HG03457 (cell line): Measurements from ENCODE around the gene SLC2A11.
A peak's percentile ranks its signal among the peaks of the same experiment; 100 is the strongest.
"Not testable (repeated sequence)": the region's sequence is repeated elsewhere in the genome, so short reads cannot be mapped to it uniquely, and the experiment has no call there.

Experiments used
- ATAC-seq: cut with Tn5 transposase; IDR thresholded peaks from one replicate; pipeline ENCODE4 v1.9.1; 2021; ENCODE audit warnings: moderate number of reproducible peaks; ENCODE audit not compliant: unreplicated experiment

Gene SLC2A11

DNA sequence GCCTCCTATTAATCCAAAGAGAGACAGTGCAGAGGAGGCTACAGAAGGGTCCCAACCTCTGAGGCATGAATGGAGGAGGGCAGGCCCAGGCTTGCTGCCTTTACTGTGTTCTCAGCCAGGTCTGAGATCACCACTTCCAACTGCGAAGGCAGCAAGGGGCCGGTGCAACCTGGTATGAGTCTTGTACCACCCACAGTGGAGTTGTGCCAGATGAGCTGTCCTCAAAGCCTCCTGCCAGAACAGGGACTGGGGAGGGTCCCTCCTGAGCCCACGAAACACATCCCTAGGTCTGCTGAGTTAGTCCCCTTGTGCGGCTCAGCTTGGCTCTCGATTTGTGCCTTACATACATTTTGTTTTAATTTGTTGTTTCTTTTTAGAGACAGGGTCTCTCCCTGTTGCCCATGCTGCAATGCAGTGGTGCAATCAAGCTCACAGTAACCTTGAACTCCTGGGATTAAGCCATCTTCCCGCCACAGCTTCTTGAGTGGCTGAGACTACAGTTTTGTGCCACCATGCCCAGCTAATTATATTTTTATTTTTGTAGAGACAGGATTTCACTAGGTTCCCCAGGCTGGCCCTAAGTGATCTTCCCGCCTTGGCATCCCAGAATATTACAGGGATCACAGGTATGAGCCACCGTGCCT lies 45.8 kb downstream of the SLC2A11 start:
- ATAC-seq, result no peak

DNA sequence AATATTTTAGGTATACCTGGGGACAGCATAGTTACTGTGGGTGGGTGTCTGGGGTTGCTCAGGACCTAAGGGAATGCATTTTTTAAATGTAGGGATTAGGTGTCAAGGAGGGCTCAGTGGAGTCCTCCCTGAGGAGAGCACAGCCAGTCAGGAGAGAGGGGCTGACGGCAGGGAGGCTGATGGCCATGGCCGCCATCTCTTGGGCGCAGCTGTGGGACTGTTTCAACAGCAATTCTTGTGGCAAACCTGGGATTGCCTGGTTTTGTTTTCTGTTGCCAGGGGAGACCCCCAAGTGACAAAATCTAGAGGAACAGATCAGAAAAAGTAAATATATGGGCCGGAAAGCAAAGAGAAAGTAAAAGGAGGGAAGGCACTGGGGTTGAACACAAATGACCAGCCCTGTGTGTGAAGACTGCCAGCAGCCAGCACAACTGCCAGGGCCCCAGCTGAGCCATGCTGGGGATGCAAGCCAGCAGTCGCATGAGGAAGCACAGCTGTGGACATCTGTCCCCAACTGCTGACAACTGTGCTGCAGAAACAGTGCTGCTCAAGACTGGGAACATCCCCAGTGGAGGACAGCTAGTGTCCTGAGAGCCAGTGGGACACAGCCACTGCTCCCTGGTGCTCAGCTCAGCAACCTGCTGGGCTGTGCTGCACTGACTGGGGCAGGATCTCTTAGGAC lies 47.0 kb downstream of the SLC2A11 start:
- no peak for ATAC-seq

DNA sequence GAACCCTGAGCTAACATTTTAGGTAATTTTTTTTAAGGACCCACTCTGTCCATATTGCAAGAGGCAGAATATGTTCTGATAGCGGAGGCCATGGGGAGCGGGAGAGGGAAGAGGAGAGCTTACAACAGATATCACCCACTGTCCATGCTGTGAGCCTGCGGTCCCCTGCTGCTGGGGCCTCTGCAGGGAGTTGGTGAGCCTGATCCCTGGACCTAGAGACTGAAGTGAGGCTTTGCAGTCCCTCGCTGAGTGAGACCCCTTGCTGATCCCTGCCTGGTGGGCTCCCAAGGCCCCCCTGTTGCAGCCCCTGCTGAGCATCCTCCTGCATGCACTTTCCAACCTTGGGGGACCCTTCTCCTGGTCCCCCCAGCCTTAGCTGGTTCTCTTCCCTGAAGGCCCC lies 49.0 kb downstream of the SLC2A11 start:
- no peak for ATAC-seq

DNA sequence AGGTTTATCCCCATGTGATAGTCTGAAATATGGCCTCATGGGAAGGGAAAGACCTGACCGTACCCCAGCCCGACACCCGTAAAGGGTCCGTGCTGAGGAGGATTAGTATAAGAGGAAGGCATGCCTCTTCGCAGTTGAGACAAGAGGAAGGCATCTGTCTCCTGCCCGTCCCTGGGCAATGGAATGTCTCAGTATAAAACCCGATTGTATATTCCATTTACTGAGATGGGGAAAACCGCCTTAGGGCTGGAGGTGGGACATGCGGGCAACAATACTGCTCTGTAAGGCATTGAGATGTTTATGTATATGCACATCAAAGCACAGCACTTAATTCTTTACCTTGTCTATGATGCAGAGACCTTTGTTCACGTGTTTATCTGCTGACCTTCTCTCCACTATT lies 49.7 kb downstream of the SLC2A11 start:
- ATAC-seq, result not testable (repeated sequence)

- no peak for ATAC-seq
These were observed 51.0 kb downstream of the SLC2A11 start for GRCh38 chr22:23908587-23909205.

DNA sequence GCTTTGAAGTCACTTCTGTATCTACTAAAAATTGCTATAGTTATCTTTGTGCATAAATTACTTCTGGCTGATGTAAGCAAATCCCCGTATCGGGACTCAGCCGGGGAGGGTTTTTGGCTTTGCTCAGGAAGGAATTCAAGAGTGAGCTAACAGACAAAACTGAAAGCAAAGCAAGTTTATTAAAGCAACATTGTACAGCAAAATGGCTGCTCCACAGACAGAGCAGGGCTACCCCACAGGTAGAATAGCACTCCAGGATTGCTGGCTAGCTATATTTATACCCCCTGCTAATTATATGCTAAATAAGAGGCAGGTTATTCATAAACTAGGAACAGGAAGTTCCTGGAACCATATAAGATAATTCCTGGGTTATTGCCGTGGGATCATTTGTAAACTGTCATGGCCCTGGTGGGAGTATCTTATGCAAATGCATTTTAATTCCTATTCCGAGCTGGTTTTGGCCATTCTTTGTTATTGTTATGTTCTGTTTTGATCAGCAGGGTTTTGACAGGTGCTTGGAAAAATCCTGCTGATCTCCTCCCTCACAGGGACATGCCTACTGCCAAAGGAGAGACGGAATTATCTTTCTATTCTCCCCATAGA lies 51.7 kb downstream of the SLC2A11 start:
- no peak for ATAC-seq

- no peak for ATAC-seq
These were observed 53.0 kb downstream of the SLC2A11 start for GRCh38 chr22:23910496-23911190.

GRCh38 chr22:23911318-23911980 lies 53.8 kb downstream of the SLC2A11 start:
- ATAC-seq, result no peak

DNA sequence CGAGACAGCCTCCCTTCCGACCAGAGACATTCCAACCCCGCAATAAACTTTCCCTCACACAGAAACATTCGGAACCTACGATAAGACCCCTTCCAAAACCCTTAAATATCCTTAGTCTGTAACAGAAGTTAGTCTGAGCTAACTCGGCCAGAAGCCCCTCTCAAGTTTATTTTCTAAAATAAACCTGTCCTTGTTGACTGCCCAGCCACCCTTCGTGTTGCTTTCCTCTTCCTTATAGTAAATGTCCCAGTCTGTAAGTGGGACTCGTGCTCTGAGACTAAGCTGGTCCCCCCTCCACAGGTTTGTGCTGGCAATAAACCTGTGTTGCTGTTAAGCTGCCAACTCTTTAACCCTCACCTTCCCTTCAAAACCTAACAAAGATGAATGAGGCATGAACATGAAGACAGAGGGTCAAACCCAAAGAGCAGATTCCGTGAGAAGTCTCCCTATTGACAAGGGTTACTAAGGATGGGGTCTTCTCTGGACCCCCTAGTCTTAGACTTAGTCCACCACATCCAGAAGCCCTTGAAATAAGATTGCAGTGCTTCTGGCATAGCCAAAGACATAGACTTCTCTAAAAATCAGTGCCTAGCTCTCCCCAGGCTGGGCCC lies 54.7 kb downstream of the SLC2A11 start:
- no peak for ATAC-seq

- ATAC-seq, result no peak
These were observed 55.6 kb downstream of the SLC2A11 start for GRCh38 chr22:23913306-23913660.

GRCh38 chr22:23913661-23914353 lies 56.1 kb downstream of the SLC2A11 start:
- peak; percentile 76 for ATAC-seq

GRCh38 chr22:23915290-23915689 lies 57.6 kb downstream of the SLC2A11 start:
- no peak for ATAC-seq

DNA sequence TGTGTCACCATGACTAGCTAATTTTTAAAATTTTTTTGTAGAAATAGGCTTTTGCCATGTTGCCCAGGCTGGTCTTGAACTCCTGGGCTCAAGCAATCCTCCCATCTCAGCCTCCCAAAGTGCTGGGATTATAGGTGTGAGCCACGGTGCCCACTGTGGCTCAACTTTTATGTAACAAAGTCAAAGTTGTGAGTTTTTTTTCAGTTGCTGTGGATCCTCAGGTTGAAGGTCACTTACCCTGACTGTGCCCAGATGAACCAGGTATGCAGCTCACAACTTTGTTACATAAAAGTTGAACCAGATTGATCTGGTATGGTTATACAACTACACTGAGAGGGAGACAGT lies 62.6 kb downstream of the SLC2A11 start:
- ATAC-seq, result not testable (repeated sequence)

GRCh38 chr22:23921586-23922201 lies 64.0 kb downstream of the SLC2A11 start:
- not testable (repeated sequence) for ATAC-seq

DNA sequence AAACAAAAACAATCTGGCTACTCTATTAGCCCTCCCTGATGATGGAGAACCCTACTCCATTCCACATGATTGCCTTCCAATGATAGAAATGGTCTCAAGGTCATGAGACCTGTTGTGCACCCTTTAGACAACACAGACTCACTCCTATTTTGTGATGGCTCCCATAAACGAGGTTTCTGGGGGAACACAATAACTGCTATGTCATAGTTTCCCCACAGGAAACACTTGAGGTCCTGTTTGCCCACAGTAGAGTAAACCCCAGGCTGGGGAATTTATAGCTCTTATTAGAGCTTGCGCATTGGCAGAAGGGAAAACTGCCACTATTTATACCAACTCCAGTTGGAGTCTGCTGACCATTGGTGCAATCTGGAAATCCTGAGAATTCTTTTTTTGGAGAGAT lies 65.2 kb downstream of the SLC2A11 start:
- no peak for ATAC-seq

DNA sequence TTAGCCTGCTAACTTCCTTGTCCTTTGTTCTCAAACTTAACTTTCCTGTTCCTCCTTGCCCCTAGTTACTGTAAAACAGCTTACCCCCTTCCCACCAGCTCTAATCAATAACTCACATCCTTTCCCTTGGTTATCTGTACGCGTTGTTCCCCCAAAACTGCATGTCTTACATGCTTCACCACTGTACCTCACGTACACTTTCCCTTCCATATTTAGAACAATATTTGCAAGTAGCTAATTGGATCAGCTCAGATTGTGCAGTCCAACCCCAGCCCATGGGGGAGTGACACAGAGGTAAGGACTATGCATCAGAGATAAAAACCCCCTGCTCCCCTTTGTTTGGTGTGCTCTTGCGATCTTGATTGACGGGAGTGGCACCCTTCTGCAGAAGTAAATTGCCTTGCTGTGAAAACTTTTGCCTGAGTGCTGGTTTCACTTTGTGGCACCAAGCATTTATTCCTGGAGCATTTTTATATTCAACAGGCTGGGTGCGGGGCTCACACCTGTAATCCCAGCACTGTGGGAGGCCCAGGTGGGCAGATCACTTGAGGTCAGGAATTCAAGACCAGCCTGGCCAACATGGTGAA lies 67.4 kb downstream of the SLC2A11 start:
- no peak for ATAC-seq

- ATAC-seq, result no peak
These were observed 68.9 kb downstream of the SLC2A11 start for GRCh38 chr22:23926561-23926960.
